Neural progenitor cell (in vitro differentiated cells): Measurements from ENCODE around the gene PTP4A2. TPM values are rescaled to one million over a fixed set of nuclear protein-coding genes. Genes with fewer than 3 reads are reported as not detected.

Experiments
- DNase-seq: peaks from one replicate; pipeline ENCODE4 v3.0.0-alpha.2; 2016; ENCODE audit warnings: low spot score
- H2AFZ ChIP-seq: fragments of 200-600 bp; sonication (generic); replicated peaks from 2 replicates; pipeline ENCODE4 v1.6.1; 2016; ENCODE audit warnings: antibody characterized with exemption
- H3F3A ChIP-seq: fragments of 200-600 bp; sonication (generic); 2 replicates; pipeline ENCODE4 v1.6.1; 2016; ENCODE audit warnings: antibody characterized with exemption, low read depth
- H3K27ac ChIP-seq: fragments of 200-600 bp; sonication (generic); 2 replicates; pipeline ENCODE4 v1.5.1; 2016; ENCODE audit warnings: mild to moderate bottlenecking
- H3K27me3 ChIP-seq: fragments of 200-600 bp; sonication (generic); 2 replicates; pipeline ENCODE4 v1.6.1; 2016; ENCODE audit warnings: mild to moderate bottlenecking, moderate library complexity
- H3K36me3 ChIP-seq: fragments of 200-600 bp; sonication (generic); 2 replicates; pipeline ENCODE4 v1.5.1; 2016
- H3K4me1 ChIP-seq: fragments of 200-600 bp; sonication (generic); 2 replicates; pipeline ENCODE4 v1.6.1; 2016; ENCODE audit warnings: mixed run types
- H3K4me2 ChIP-seq: fragments of 200-600 bp; sonication (generic); 2 replicates; pipeline ENCODE4 v1.6.1; 2016
- H3K4me3 ChIP-seq: fragments of 200-600 bp; sonication (generic); 2 replicates; pipeline ENCODE4 v1.5.1; 2016
- H3K79me2 ChIP-seq: fragments of 200-600 bp; sonication (generic); 2 replicates; pipeline ENCODE4 v1.6.1; 2016; ENCODE audit warnings: low read depth
- H3K9ac ChIP-seq: fragments of 200-600 bp; sonication (generic); 2 replicates; pipeline ENCODE4 v1.6.1; 2016
- H3K9me3 ChIP-seq: fragments of 200-600 bp; sonication (generic); 2 replicates; pipeline ENCODE4 v1.5.1; 2016; ENCODE audit warnings: low read depth
- H4K20me1 ChIP-seq: fragments of 200-600 bp; sonication (generic); 2 replicates; pipeline ENCODE4 v1.6.1; 2016; ENCODE audit warnings: low read depth
- H3K27ac Mint-ChIP-seq: 3 replicates; pipeline ENCODE4 v1.8.0; 2021; ENCODE audit warnings: mixed read lengths
- H3K27me3 Mint-ChIP-seq: 2 replicates; pipeline ENCODE4 v1.8.0; 2022; ENCODE audit warnings: low read depth, mild to moderate bottlenecking, inconsistent platforms, moderate library complexity, mixed read lengths; ENCODE audit not compliant: insufficient read depth
- H3K36me3 Mint-ChIP-seq: 3 replicates; pipeline ENCODE4 v1.8.0; 2021; ENCODE audit warnings: mixed read lengths
- H3K4me1 Mint-ChIP-seq: 3 replicates; pipeline ENCODE4 v1.8.0; 2021; ENCODE audit warnings: mixed read lengths
- H3K4me3 Mint-ChIP-seq: 3 replicates; pipeline ENCODE4 v1.8.0; 2021; ENCODE audit warnings: mild to moderate bottlenecking, moderate library complexity, mixed read lengths
- H3K9me3 Mint-ChIP-seq: 3 replicates; pipeline ENCODE4 v1.8.0; 2020; ENCODE audit warnings: mixed read lengths
- CTCF ChIP-seq: fragments of 200-600 bp; sonication (generic); IDR thresholded peaks from 2 replicates; pipeline ENCODE4 v1.5.1; 2017; ENCODE audit warnings: antibody characterized with exemption, mild to moderate bottlenecking
- EZH2 ChIP-seq: fragments of 200-600 bp; sonication (generic); IDR thresholded peaks from 2 replicates; pipeline ENCODE4 v1.6.1; 2017; ENCODE audit warnings: antibody characterized with exemption, mild to moderate bottlenecking, moderate library complexity
- EZH2phosphoT487 ChIP-seq: fragments of 200-600 bp; sonication (generic); IDR thresholded peaks from 2 replicates; pipeline ENCODE4 v1.6.1; 2017; ENCODE audit warnings: antibody characterized with exemption
- total RNA-seq: library from RNA; depleted of rRNA; stranded (reverse); fragments of >200 nt; gene quantifications from 2 replicates; pipeline ENCODE4 v1.2.3, GENCODE V29; 2015; ENCODE audit warnings: low replicate concordance

Gene PTP4A2
- total RNA-seq, 1 donor from 2014 or later: 540 TPM

DNA sequence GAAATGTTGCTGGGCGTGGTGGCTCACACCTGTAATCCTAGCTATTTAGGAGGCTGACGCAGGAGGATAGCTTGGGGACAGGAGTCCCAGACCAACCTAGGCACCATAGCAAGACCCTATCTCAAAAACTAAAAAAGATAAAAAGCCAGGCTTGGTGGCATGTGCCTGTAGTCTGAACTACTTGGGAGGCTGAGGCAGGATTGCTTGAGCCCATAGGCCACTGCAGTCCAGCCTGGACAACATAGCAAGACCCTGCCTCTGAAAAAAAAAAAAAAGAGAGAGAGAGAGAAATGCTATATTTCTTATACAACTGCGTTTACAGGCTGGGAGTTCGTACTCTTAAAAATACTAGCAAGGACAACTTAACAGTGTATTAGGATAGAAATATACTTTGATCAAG lies 76.1 kb downstream of the PTP4A2 start:
- peaks cover 7% of the 10 kb centered on the region for H3K4me1 Mint-ChIP-seq
- no peaks in the 10 kb centered on the region for H3K36me3 Mint-ChIP-seq

GRCh38 chr1:31861346-31861745 lies 76.8 kb downstream of the PTP4A2 start:
- Mint-ChIP-seq H3K4me3 (no peak overlapping the region), H3K4me1 (peaks cover 1% of the 10 kb centered on the region), H3K27ac (no peak overlapping the region), H3K36me3 (no peaks in the 10 kb centered on the region), H3K27me3 (peaks cover 3% of the 10 kb centered on the region), H3K9me3 (no peaks in the 10 kb centered on the region)
- Histone ChIP-seq H3K9ac (no peak overlapping the region), H3K36me3 (no peaks in the 10 kb centered on the region), H3K9me3 (no peaks in the 10 kb centered on the region), H4K20me1 (no peaks in the 10 kb centered on the region), H3K79me2 (no peaks in the 10 kb centered on the region), H3K4me2 (no peak overlapping the region), H3F3A (no peaks in the 10 kb centered on the region), H3K4me3 (no peak overlapping the region), H3K27me3 (no peaks in the 10 kb centered on the region), H3K4me1 (no peaks in the 10 kb centered on the region), H3K27ac (no peak overlapping the region), H2AFZ (no peak overlapping the region)
- DNase-seq: no peak
- no peak for TF ChIP-seq EZH2phosphoT487
- TF ChIP-seq EZH2: no peak
- no peak for TF ChIP-seq CTCF

More for the DNA sequence above, 76.1 kb downstream of the PTP4A2 start:
- H3K9ac ChIP-seq: no peak overlapping the region
- DNase-seq: no peak
- no peaks in the 10 kb centered on the region for H3K79me2 ChIP-seq
- H3K4me3 Mint-ChIP-seq: no peak overlapping the region
- H4K20me1 ChIP-seq: no peaks in the 10 kb centered on the region
- no peak overlapping the region for H2AFZ ChIP-seq
- no peaks in the 10 kb centered on the region for H3K36me3 ChIP-seq
- no peaks in the 10 kb centered on the region for H3K9me3 ChIP-seq
- H3K4me2 ChIP-seq: no peak overlapping the region
- no peaks in the 10 kb centered on the region for H3K4me1 ChIP-seq
- no peak overlapping the region for H3K27ac ChIP-seq
- H3F3A ChIP-seq: no peaks in the 10 kb centered on the region
- H3K4me3 ChIP-seq: no peak overlapping the region
- H3K27me3 Mint-ChIP-seq: peaks cover 3% of the 10 kb centered on the region
- no peaks in the 10 kb centered on the region for H3K9me3 Mint-ChIP-seq
- no peaks in the 10 kb centered on the region for H3K27me3 ChIP-seq
- TF ChIP-seq EZH2 (no peak), CTCF (no peak), EZH2phosphoT487 (no peak)
- no peak overlapping the region for H3K27ac Mint-ChIP-seq

- H3K9me3 Mint-ChIP-seq: no peaks in the 10 kb centered on the region
- H3K9ac ChIP-seq: no peak overlapping the region
- H3K4me3 ChIP-seq: no peak overlapping the region
- no peak for TF ChIP-seq EZH2
- TF ChIP-seq CTCF: no peak
- TF ChIP-seq EZH2phosphoT487: no peak
- no peak for DNase-seq
- no peaks in the 10 kb centered on the region for H3K9me3 ChIP-seq
- no peaks in the 10 kb centered on the region for H3K4me1 ChIP-seq
- no peak overlapping the region for H3K27ac ChIP-seq
- no peak overlapping the region for H3K27ac Mint-ChIP-seq
- no peak overlapping the region for H2AFZ ChIP-seq
- no peak overlapping the region for H3K4me2 ChIP-seq
- no peaks in the 10 kb centered on the region for H4K20me1 ChIP-seq
- H3K4me3 Mint-ChIP-seq: no peak overlapping the region
- H3K36me3 Mint-ChIP-seq: no peaks in the 10 kb centered on the region
- H3K27me3 Mint-ChIP-seq: peaks cover 3% of the 10 kb centered on the region
- H3K4me1 Mint-ChIP-seq: no peaks in the 10 kb centered on the region
- no peaks in the 10 kb centered on the region for H3K36me3 ChIP-seq
- H3F3A ChIP-seq: no peaks in the 10 kb centered on the region
- no peaks in the 10 kb centered on the region for H3K79me2 ChIP-seq
- H3K27me3 ChIP-seq: no peaks in the 10 kb centered on the region
These were observed 77.6 kb downstream of the PTP4A2 start for GRCh38 chr1:31860581-31860980.
